Cardiac ventricle fibroblast (primary cell): ENCODE measurements around the gene SAP30. TPM values are rescaled to one million over a fixed set of nuclear protein-coding genes. Genes with fewer than 3 reads are reported as not detected.

Experiments used
- total RNA-seq: library from RNA; depleted of rRNA; stranded (reverse); fragments of >200 nt; gene quantifications from 2 replicates; pipeline ENCODE4 v1.2.3, GENCODE V29; 2015

The SAP30 gene, protein sequence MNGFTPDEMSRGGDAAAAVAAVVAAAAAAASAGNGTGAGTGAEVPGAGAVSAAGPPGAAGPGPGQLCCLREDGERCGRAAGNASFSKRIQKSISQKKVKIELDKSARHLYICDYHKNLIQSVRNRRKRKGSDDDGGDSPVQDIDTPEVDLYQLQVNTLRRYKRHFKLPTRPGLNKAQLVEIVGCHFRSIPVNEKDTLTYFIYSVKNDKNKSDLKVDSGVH
- total RNA-seq: 14.7 and 33.8 TPM in 2 replicates

DNA sequence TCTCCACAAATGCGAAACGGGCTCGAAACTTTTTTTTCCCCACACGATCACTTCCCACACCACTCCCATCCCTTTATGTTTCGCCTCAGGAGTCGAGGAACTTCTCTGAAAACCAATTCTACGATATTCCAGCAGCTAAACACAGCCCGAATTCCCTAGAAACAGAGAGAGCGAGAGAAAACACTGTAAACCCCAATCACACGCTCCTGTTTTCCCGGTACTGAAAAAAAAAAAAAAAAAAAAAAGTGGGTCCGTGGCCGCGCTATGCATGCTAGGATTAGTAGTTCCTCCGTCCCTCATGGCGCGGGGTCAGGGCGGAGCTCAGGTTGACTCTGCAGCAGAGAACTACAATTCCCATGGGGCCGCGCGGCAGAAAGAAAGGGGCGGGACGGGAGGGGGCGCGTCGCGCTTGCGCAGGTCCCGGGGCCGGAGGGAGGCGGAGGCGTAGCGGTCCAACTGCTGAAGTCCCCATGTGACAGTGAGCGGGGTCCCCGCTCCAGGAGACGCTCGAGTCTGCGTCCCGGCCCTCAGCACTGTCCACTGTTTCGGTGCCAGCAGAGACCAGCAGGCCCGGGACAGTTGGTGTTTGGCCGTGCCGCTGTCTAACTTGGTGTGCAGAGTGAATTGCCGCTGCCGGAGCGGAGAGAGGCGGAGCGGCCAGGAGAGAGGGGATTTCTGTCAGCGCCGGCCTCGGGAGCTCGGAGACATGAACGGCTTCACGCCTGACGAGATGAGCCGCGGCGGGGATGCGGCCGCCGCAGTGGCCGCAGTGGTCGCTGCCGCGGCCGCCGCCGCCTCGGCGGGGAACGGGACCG lies at the start of gene SAP30:
Gene SAP30 (plus strand): TSS at position 478 of the 815 bp plus-strand sequence. CDS start 229 bp downstream, at position 707.

DNA sequence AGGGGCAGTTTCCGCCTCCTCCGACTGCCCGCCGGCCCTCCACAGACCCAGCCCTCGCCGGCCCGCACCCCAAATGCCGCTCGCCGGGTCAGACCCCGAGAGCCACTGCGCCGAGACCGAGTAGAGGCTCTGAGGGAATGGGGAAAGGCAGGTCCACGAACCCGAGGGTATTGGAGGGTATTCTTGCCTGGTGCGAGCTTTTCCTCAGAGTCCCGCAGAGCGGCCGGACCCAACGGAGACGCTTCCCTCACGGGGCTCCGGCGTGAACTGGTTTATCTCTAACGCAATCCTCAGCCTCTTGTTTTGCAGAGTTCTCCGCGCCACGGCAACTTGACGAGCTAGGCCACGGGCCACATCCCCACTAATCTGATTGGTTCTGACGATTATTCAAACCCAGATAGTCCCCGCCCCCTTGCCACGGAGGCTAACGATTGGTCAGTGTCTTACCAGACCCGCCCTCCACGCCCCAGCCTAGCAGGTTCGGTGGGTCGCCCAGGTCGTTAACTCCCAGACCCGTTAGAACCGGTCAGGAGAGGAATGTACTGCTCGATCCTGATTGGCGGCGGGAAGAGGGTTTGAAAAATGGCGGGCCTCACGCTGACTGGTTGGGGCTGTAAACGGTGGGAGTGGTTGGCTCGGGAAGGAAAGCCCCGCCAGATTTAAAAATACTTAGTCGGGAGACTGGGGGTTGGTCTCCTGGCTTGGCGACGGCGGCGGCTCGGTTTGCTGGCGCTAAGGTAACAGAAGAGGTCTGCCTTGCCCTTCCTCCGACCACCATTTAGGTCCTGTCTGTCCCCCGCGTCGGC lies 36.5 kb upstream of the SAP30 start, which contains the start of gene HMGB2:
Gene HMGB2 (minus strand): TSS at position 274 of the 806 bp plus-strand sequence. CDS start 709 bp downstream, outside the sequence.

DNA sequence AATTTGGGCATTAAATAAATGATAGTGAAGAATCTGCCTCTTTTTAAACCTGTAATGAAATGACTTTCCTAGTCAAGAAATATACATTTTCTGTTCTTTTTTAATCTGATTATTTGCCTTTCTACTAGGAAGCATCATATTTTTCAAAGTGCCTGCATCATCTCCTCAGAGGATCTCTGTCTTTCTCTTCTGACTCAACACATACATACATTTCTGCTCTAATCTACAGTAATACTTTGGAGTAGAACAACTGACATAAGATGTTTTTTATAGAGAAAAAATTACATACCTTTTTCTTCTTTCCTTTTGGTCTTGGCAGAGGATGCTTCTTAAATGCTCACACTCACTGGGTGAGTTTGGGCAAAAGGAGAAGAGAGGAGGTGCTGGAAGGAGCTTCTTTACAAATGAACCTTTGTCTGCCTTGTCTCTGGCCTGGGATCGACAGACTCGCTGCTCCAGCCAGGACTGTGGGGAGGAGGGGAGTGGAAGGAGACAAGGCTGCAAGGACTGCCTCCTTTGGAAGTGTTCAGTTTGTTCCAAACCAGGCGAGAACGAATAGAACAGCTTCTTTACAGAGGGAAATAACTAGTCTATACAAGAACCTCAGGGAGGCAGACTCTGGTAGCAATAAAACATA lies 28.1 kb downstream of the SAP30 start, which contains the start of gene SCRG1:
Gene SCRG1 (minus strand): TSS at position 338 of the 637 bp plus-strand sequence. CDS start 7,702 bp downstream, outside the sequence.

Other genes with a start within 250 kb of the SAP30 start
- 7.7 and 9.2 TPM in 2 replicates for gene GALNT7, start 202.1 kb upstream of the SAP30 start, total RNA-seq
- gene HMGB2, start 36.6 kb upstream of the SAP30 start, total RNA-seq: 28.9 and 31.0 TPM in 2 replicates
- gene SCRG1, start 28.2 kb downstream of the SAP30 start, total RNA-seq: 0.10 and 0.25 TPM in 2 replicates
- 14.4 and 15.3 TPM in 2 replicates for gene HAND2, start 159.3 kb downstream of the SAP30 start, total RNA-seq